DMS79 (cell line): Measurements from ENCODE around the gene RIN2.

Source experiments
- DNase-seq: peaks from one replicate; lab custom pipeline; 2025; lab: John Stamatoyannopoulos, UW

The RIN2 gene

DNA sequence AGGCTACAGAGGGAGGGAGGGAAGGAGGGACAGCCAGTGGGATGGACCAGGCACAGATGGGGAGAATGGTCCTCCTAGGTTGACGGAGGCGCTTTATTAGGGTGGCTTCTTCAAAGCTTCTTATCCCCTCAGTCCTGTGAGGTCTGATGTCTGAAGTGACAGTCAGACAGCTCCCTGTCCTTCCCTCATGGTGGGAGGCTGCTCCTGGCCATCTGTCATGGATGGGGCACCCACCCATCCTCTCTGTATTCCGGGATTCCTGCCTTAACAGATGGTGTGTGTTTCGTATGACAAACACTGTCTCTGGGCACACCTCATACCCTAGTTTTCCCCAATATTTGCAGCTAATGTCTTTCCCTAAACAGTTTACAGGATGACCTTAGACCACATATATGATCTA lies 7.9 kb downstream of the RIN2 start:
- DNase-seq: no peak

- DNase-seq: no peak
Measured at GRCh38 chr20:19767070-19767469, 9.0 kb downstream of the RIN2 start.

DNA sequence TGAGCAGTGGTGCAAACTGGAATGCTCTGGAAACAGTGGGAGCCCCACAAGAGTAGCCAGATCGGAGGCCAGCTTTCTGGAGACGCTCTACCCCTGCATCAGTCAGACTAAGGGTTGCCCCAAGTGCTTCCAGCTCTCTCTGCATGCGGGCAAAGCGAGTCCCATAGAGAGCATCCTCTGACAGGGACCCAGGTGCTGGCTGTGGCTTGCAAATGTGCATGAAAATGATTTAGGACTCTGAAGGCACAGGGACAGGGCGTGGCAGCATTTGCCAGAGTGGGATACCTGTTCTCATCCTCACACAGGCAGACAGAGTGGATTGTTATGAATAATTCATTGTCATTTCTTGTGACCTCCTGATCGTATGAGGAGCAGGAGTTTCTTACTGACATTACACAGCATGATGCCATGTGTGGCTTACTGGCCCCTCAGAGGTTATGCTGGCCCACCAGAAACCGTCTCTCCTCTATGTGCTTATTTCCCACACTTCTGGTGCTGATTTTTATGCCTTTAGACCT lies 10.3 kb downstream of the RIN2 start:
- DNase-seq: no peak

GRCh38 chr20:19769507-19769906 lies 11.4 kb downstream of the RIN2 start:
- no peak for DNase-seq

- no peak for DNase-seq
Measured at GRCh38 chr20:19770375-19770774, 12.3 kb downstream of the RIN2 start.

GRCh38 chr20:19771031-19771430 lies 13.0 kb downstream of the RIN2 start:
- no peak for DNase-seq

DNA sequence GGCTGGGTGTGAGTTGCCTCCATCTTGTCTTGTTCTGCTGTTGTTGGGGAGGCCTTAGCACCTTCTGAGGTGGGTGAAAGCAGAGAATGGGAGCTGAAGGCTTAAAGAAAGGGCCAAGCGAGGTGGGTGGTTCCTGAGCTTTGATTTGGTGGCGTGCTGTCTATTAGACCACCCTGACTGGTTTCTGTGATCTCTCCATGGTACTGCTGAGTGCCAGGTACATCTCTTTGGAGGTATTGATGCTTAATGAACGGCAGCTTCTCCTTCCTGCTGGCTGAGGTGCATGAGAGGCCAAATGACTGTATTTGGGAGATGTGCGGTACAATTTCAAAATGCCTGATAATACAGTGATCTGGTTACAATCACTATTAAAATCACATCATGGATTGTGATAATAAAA lies 15.4 kb downstream of the RIN2 start:
- no peak for DNase-seq

DNA sequence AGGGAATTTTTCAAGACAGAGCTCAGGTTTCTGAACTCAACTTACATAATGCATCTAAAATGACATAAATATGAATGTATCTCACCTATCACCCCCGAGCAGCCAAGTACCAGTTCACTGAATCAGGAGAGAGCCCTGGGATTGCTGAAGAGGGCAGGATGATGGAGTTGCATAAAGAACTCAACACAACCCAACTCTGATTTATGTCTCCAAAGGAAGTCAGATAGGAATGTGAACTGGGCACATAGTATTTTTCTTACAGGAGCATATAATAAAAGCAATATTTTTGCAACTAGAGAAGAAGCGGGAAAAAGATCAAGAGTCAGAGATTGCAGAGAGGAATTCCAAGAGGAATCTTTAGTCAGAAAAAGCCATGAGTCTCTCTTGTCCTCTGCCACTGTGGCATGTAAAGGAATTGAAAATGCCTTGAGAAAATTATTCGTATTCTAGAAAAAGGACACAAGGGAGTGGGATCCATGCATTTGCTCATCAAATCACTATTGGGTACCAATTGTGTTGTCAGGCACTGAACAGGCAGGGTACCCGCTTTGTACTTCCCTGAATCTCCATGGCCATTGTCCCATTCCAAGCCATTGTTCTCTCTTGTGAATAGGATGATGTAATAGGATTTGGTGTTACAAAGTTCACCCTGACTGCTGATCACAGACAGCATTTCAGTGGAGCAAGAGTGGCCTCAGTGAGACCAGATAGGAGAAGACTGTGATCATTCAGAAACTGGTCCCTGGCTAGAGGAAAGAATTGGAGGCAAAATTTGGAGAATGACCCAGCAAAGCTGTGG lies 16.3 kb downstream of the RIN2 start:
- DNase-seq: no peak

- no peak for DNase-seq
Measured at GRCh38 chr20:19775353-19776253, 17.5 kb downstream of the RIN2 start.

DNA sequence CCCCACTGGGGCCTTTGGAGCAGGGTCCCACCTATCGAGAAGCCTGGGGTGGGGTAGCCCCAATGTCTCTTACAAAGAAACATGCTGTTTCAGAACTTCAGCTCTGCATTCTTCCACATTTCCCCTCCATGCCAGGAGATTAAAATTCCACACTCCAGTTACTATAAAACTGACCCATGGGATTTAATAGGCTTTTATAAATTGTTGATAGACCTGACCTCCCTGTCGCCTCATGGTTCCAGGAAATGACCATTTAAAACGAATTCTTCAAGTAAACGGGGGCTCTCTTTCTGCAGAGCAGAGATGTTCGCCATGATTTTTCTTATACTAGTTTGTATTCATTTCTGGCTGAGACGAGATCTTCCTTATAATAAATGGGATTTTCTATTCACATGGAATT lies 19.3 kb downstream of the RIN2 start:
- DNase-seq: no peak

DNA sequence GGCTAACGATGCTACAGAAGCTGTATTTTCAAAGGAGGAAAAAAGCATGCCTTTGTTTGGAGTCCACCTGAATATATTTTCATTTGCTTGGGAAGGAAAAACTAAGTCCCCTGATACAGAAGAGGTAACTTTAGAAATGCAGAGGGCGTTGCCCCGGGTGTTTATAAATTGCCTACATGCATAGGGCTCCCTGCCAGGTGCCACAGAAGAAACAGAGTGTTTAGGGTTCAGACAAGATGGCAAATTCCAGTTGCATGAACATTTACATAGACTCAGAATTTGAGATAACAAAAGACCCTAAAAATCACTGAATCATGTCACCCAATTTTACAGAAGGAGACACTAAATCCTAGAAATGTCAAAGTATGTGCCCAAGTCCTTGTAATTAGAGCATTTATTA lies 19.9 kb downstream of the RIN2 start:
- DNase-seq: no peak

GRCh38 chr20:19778404-19778803 lies 20.3 kb downstream of the RIN2 start:
- DNase-seq: no peak

DNA sequence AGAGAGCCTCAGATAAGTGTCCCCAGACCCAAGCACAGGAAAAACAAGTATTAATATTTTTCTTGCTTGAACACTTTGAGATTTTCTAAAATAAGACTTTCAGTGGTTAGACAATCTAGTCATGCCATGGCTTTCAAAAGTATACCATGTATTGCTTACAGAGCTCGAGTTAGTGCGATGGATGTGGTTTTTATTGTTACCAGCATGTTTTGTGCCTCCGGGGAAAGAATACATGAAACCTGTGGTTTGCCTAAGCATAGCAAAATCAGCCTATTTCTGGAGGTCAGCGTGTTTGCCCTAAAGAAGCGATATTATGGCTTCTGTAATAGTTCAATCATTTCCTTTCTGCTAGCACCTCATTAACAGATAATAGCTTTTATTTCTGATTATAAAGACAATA lies 21.6 kb downstream of the RIN2 start:
- DNase-seq: no peak

- DNase-seq: no peak
Measured at GRCh38 chr20:19780261-19780660, 22.2 kb downstream of the RIN2 start.

DNA sequence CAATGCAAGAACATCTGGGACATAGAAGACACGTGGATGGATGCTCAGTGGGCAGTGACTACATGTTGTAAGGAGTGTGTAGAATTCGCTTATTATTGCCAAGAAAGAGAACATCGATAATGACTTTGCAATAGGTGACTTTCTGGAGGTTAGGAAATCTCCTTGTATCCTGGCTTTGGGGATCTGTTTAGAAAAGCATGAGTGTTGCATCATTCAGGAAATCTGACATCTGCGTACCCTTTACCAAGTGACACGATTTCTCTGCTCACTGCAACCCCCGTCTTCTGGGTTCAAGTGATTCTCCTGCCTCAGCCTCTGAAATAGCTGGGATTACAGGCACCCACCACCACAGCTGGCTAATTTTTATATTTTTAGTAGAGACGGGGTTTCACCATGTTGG lies 23.2 kb downstream of the RIN2 start:
- DNase-seq: no peak

DNA sequence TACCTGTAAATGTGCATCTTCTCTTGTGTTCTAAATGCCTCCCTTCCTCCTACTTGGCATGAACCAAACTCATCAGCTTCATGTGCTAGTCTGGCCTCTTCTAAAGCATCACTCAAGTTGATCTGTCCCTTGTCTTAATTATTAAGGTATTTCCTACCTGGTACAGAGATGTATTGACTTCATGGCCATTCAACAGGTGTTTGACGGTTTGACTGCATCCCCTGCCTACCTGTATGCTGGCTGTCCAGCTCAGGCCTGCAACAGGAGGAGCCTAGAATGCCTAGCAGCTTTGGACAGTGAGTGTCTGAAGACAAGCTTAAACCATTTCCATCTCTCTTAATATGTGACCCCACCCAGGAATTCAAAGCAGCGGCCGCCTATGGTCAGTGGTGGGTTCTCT lies 24.6 kb downstream of the RIN2 start:
- DNase-seq: no peak

DNA sequence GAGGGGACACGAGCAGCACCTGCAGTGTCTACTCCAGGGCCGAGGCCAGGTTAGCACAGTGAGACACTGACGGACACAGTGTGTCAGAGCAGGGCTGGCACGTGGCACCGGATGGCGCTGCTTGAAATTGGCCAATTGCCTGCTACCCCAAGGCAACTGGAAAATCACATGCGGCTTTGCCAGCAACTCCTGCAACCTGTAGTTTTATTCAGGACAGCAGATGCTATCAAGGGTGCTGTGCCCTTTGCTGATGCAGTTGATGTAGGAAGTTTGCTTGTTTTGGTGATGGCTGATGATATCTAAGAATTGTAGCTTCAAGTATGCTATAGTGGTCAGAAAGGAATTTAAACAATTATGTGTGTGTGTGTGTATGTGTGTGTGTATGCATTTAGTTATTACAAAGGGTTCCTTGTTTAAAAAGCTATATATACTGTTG lies 25.9 kb downstream of the RIN2 start:
- no peak for DNase-seq

- peak; percentile 77 for DNase-seq
Measured at GRCh38 chr20:19784511-19785172, 26.6 kb downstream of the RIN2 start.

- no peak for DNase-seq
Measured at GRCh38 chr20:19785173-19785982, 27.3 kb downstream of the RIN2 start.

GRCh38 chr20:19785983-19786285 lies 27.9 kb downstream of the RIN2 start:
- DNase-seq: no peak

- DNase-seq: no peak
Measured at GRCh38 chr20:19786311-19786710, 28.3 kb downstream of the RIN2 start.

GRCh38 chr20:19787366-19787765 lies 29.3 kb downstream of the RIN2 start:
- DNase-seq: no peak
